GM21360 (cell line): ENCODE measurements around the gene ZBTB5.
"Not testable (repeated sequence)": the region's sequence is repeated elsewhere in the genome, so short reads cannot be mapped to it uniquely, and the experiment has no call there.

Experiments used
- ATAC-seq: cut with Tn5 transposase; IDR thresholded peaks from one replicate; pipeline ENCODE4 v1.9.1; 2021; ENCODE audit warnings: mild to moderate bottlenecking, moderate library complexity; ENCODE audit not compliant: unreplicated experiment

The ZBTB5 gene

DNA sequence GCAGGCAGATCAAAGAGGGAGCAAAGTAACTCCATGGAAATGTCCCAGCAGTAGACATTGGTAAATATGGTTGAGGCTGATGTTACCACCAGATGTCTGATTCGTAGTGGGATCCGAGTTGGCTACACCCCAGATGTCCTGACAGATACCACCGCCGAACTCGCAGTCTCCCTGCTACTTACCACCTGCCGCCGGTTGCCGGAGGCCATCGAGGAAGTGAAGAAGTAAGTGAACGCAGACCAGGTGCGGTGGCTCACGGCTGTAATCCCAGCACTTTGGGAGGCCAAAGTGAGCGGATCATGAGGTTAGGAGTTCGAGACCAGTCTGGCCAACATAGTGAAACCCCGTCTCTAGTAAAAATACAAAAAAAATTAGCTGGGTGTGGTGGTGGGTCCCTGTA lies 38.8 kb downstream of the ZBTB5 start:
- not testable (repeated sequence) for ATAC-seq

DNA sequence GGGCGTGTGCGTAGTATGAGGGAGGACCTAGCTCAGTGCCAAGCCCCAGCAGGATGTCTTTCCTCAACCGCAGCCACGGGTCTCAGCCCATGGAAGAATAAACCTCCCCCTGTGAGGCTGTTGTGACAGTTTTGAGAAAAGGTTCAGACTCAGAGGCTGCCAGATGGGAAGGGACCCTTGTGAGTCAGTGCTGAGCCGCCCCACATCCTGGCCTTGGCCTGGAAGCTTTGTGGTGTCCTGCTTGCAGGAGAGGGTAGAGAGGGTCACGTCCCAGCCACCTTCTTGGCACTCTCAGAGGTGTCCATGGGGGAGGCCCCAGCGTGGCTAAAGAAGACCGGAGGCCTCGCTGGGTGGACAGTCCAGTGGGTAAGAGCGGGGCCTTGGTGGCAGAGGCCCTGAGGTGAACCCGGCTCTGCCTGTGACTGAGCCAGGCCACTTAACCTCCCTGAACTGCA lies 39.9 kb downstream of the ZBTB5 start:
- ATAC-seq: no peak

DNA sequence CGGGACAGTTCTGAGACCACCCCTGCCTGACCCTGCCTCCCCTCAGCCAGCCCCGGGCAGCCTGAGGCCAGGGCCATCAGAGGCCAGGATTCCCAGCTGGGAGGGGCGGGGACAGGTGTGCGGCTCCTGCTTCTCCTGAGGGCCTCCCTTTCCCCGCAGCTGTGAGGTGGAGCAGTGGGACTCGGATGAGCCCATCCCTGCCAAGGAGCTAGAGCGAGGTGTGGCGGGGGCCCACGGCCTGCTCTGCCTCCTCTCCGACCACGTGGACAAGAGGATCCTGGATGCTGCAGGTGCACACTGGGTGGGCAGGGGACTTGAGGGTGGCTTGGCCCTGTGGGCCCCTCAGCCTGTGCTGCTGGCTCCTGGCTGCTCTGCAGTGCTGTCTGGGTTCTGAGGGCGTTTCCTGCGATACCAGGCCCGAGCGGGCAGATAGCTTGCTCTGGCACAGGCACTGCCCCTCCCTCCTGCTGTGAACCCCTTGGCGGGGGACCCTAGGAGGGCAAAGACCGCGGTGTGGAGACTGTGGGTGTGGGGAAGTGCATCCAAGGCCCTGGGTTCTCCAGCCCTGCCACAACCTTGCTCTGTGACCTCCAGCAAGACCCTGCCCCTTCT lies 40.5 kb downstream of the ZBTB5 start:
- ATAC-seq: no peak

DNA sequence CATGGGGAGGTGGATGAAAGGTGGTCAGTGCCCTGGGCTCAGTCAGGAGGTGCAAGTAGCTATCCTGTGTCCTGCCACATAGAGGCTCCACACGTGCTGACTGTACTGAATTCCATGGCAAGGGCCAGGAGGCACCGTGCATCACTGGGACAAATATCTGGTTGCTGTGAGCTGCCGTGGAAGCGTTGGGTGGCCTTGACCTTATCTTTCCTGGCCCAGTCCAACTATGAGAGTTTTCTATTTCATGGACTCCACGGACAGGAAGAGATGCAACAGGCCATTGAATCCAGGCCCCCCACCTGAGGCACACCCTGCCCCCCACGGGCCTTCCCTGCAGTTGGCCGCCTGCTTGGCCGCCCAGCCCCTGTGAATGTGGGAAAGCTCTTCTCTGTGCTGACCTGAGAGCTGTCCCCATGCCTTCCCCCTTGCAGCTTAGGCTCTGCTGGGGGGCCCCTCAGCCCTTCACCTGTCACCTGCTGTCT lies 41.0 kb downstream of the ZBTB5 start:
- no peak for ATAC-seq

DNA sequence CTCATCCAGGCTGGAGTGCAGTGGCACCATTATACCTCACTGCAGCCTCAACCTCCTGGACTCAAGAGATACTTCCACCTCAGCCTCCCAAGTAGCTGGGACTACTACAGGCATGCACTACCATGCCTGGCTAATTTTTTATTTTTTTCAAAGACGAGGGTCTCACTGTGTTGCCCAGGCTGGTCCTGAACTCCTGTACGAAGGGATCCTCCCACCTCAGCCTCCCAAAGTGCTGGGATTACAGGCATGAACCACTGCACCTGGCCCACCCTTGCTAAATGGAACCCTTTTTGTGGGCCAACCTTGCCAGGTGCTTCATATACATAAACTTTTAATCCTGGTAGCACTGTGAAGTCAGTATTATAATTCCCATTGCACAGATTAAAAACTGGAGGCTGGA lies 41.7 kb downstream of the ZBTB5 start:
- no peak for ATAC-seq

DNA sequence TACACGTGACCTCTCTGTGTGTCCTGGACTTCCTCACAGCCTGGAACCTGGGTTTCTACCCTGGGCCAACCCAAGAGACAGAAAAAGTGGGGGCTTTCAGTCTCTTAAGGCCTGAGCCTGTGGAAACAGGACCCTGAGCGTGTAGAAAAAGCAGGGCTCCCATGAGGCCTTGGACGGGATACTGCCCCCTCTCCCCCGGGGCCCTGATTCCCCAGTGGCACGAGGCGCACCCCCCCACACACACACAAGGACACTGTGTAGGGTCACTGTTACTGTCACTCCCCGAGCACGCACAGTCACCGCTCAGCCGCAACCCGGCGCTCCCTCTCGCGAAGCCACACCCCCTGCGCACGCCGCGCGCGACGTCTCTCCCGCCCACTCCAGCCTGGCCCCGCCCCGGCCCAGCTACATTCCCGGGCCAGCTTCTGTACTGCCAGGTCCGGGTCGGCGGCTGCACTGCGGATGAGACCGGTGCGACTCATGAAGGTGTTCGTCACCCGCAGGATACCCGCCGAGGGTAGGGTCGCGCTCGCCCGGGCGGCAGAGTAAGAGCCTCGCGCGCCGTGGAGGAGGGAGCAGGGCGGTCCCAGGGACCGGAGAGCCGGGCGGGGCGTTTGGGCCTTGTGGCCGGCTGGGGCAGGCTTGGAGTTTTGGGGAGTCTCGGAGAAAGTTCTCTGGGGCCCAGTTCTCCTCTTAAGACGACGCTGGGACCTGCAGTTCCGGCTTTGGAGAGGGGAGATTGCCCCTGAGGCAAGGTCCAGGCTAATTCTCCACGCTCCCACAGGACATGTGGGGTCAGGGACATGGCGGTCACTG lies 42.8 kb downstream of the ZBTB5 start, which contains the start of gene GRHPR:
TSS of gene GRHPR (plus strand) at position 408 of the 816 bp plus-strand sequence. CDS start at position 463, 55 bp downstream.
- ATAC-seq: peak; percentile 89

DNA sequence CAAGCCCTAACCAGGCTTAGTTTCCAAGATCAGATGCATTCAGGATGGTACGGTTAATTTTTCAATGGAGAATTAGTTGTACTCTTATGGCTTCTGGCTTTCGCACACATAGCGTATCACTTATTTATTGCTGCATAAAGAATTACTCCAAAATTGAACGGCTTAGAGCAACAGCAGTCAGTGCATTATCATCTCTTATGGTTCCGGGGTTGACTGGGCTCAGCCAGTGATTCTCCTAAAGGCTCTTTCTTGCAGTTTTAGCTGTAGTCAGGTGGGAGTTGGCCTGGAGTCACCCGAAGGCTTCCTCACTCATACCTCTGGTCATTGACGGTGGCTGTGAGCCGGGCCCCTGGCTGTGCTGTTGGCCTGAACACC lies 43.3 kb downstream of the ZBTB5 start:
- ATAC-seq: no peak

DNA sequence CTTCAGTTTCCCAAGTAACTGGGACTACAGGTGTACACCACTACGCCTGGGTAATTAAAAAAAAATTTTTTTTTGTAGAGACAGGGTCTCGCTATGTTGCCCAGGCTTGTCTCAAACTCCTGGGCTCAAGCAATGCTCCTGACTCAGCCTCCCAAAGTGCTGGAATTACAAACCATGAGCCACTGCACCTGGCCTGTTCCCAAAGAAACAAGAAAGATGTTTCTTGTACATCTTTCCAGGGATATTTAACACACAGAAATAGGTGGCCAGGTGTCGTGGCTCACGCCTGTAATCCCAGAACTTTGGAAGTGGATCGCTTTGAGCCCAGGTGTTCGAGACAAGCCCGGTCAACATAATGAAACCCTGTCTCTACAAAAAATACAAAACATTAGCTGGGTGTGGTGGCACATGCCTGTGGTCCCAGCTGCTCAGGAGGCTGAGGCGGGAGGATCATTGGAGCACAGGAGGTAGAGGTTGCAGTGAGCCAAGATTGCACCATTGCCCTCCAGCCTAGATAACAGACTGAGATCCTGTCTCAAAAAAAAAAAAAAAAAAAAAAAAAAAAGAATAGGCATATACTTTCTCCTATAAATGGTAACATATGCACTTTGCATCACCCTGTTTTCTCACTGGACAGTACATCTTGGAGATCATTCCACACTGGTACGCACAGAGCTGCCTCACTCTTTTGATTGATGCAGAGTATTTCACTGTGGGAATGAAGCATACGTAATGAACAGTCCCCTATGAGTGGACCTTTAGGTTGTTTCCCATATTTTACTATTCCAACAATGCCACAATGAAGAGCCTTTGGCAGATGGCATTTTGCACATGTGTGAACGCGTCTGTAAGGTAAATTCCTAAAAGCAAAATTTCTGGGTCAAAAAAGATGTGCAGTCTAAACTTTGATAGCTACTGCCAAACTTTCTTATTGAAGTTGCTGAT lies 44.7 kb downstream of the ZBTB5 start:
- no peak for ATAC-seq

DNA sequence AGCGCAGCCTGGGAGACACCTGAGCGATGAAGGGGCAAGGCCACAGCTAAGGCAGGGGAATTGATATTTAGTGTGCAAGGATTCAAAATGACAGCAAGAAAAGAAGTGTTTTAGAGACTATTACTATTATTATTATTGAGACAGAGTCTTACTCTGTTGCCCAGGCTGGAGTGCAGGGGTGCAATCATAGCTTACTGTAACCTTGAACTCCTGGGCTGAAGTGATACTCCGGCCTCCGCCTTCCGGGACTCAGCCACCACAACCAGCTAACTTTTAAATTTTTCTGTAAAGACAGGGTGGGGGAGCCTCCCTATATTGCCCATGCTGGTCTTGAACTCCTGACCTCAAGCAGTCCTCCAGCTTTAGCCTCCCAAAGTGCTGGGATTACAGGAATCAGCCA lies 46.0 kb downstream of the ZBTB5 start:
- ATAC-seq: no peak

DNA sequence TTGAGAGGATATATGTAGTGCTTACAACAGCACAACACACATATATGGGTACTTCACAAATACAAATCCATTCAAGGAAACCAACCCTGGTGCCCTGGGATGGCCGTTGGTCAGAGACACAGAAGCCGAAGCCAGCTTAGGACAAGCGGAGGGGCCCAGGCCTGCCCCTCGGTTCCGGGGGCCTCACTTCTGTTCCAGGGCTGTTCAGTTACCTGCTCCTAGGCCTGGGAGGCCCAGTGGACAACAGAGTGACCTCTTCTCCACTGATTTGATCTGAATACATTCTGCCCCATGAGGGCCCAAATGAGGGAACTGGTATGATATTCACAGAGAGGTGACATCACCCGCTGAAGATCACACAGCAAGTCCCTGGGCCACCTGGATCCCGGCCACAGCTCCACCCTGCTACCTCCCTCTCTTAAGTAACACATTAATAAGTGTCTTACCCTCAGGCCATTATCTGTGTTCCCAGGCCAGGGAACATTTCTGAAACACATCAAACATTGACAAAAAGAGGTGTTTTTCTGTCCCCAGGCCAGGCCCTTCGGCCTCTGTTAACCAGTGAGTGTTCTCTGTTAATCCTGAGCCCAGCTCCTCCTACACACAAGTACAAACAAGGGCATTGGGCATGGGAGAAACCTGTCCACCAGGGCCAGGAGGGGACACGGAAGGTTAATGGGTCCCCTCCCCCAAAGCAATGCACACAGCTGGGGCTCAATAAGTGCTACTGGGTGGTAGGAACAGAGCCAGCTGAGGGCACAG lies 47.2 kb downstream of the ZBTB5 start:
- no peak for ATAC-seq

DNA sequence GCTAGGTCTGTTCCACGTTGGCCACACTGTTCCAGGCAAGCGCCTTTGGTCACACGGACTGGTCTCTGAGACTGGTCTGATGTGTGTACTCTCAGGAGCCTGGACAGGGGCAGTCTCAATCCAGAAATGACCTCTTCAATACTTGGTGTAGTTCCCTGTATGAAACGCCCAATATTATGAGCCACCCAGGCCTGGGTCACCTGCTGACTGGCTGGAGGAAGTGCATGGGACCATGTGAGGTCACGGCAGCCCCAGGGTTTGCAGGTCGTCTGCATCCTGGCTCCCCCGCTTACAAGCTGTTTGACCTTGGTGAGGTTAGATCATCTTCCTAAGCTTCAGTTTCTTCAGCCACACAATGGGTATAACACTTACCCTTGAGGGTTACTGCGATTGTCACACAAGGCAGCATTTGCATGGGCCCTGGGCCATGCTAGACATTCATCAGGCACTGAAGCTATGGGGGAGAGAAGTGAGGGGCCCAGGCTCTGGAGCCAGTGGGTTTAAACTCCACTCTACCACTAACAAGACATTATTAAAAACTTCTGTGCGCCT lies 47.9 kb downstream of the ZBTB5 start:
- ATAC-seq: no peak

DNA sequence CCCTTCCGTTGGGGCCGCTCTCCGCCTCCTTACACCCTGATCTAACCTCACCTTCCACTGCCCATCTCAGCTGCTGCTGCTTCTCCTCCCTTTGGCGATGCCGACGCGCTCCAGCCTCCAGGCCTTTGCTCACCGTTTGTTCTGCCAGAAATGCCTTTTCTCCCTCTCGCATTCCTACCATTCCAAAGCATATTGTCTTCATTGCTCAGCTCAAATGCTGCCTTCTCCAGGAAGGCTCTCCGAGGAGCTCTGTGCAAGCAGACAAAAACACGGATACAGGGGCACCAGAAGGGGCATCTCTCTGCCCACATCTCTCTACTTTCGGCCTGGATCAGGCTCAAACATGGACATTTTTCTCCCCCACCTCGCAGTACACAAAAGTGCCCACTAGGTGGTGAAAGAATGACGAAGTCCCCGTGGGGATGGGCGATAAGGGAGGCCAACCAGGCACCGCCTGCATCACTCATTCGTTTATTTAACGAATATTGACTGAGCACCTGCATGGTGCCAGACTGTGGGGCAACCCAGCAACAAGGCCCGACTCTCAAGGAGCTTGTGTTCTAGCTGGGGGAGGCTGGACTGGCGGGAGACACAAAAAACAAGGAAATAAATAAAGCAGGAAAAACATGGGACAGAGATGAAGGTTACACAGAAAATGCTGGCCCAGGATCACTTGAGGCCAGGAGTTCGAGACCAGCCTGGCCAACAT lies 50.1 kb downstream of the ZBTB5 start:
- no peak for ATAC-seq

DNA sequence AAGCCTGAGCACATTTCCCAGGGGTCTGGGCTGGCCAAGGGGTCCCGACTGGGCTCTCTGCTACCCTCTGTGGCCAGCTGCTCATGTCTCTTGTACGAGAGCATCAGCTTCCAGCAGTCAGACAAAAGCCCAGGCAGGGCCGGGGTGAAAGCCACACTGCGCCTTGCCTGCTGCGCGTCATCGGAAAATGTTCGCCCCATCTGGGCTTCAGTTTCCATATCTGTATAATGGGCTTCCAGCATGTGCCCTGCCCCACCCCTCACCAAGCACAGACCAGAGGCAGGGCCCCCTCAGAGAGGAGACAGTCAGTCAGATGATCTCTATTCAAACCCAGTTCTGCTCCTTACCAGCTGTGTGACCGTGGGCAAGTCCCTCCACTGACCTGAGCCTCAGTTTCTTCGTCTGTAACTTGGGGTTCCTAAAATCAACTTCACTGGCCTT lies 50.7 kb downstream of the ZBTB5 start:
- no peak for ATAC-seq

DNA sequence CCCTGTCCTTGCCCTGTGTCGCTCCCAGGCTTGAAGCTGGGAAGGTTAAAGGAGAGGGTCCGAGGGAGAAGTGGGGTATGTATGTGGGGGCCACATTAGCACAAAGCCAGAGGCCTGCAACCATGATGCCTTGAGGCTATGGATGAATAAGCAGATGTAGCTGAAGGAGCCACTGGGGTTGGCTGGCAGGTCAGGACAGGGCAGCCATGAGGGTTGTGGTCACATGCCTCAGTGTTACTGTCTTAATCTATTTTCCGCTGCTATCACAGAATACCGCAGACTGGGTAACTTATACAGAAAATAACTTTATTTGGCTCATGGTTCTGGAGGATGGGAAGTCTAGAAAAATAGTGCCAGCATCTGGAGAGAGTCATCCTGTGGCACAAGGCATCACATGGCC lies 51.9 kb downstream of the ZBTB5 start:
- no peak for ATAC-seq

DNA sequence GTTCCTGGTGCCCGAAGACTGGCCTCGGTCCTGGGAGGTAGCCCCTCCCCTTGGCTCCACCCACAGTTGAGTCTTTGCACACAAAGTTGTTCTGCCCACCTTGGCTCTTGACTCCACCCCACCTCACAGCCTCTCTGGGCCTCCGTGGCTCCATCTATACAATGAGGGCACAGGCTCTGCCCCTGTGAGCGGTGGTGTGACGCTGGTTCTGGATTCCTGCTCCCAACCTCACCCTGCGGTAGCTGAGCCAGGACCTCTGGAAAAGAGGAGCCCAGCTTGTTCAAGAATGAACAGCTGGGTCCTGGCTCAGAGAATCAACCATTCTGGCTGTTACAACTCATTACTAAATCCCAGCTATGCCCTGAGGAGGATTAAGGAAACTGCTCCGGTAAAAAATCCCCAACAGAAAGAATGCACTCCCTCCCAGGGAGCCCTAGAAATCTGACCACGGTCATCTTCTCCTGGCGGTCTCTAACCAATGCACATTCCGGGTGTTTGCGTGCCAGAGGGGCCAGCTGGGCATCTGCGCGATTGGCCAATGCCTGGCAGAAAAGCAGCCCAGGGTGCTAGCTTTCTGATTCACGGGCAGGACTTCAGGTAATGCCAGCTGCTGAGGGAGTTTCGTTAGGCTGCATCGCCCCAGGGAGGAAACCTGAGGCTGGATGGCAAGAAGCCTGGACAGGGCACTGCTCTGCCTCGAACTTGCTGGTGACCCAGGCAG lies 52.7 kb downstream of the ZBTB5 start:
- no peak for ATAC-seq

DNA sequence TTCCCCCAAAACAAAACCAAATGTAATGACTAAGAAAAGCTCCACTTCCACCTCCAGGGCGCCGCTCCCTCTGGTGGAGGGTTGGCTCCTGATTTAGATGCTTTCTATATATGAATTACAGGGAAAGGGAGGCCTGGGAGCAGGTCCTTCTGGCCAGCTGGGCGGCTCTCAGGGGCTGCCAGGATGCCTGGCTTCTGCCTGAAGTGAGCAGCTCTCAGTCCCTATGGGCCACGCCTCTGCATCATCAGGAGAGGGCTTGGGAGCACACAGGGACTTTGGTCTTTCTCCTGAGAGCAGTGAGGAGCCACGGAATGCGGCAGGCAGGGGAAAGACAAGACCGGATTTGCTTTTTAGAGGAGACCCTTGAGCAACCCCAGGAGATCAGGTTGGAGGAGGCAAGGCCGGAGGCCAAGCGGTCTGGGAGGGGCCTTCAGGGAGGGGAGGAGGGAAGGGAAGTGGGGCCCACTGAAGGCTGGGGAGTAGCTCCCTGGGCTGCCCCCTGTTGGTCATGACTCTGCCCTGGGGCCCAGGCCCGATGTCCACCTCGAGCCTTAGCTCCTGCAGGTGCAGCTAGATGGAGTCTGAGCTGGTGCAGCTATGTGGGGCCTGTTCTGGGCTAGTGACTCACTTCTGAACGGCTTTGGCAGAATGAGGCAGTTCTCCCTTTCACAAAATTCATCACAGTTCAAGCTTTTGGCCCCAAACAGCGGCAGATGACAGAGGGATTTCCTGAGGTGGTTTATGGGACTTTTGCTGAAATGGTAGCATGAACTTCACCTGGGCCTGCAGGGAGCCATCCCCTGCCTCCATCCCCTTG lies 54.1 kb downstream of the ZBTB5 start:
- peak; percentile 30 for ATAC-seq

DNA sequence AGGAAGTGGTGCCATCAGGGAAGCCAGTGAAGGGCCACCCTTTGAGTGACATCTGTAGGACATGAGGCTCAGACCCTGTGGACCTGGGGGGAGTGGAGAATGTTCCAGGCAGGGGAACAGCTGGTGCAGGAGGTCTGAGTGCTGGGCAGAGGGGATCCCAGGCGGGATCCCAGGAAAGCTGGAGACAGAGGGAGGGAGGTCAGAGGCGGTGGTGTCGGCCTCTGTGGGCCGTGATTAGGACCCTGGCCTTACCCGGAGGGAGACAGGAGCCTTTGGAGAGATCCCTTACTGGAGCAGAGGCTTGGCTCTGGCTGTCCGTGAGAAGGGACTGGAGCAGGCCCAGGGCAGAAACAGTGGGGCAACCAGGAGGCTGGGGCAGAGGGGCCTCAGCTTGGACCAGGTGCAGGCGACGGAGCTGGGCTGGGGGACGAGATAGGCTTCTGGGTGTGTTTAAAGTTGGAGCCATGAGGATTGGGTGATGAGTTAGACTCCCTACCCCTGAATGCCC lies 54.8 kb downstream of the ZBTB5 start:
- no peak for ATAC-seq
